ENCODE data around the gene NCEH1. TPM values are rescaled to one million over a fixed set of nuclear protein-coding genes. Genes with fewer than 3 reads are reported as not detected.

NCEH1 gene
- total and polyA plus RNA-seq, 10 of the 15 experiments (the other 5 are each of a cell fraction or from before 2014, with no cell fraction given): 1.8 to 8.1 (median 4.5) TPM

DNA sequence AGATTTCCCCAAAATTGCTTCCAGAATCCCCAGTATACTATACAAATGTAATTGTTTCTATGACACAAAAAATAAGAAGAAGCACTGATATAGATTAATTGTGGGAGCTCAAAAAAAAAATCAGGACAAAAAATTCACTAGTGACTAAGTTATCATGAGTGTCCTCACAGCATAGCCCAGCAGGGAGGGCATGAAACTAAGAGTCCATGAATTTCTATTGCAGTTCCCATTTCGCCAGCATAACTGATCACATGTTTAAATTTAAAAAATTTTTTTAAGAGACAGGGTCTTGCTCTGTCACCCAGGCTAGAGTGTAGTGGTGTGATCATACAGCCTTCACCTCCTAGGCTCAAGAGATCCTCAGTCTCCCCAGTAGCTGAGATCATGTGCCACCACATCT is 10.6 kb downstream of the NCEH1 start:
- H3K9ac ChIP-seq (ENCODE audit: control insufficient read depth, insufficient read depth, low read length): no peak overlapping the region
- H3K27me3 ChIP-seq (replicated peaks in 1 of 2; ENCODE audit: control insufficient read depth in 2 of 2, insufficient read depth in 2 of 2, low read length in 1 of 2): no peaks in the 10 kb centered on the region
- no peak overlapping the region for H2AFZ ChIP-seq (ENCODE audit: control insufficient read depth, low read depth, low read length)
- no peak for FAIRE-seq
- H4K20me1 ChIP-seq (ENCODE audit: control insufficient read depth, insufficient read depth): no peaks in the 10 kb centered on the region
- WGBS (ENCODE audit: insufficient coverage, insufficient replicate concordance, low lambda C conversion rate, missing lambda C conversion rate): 18% methylated on average over 1 of the region's 1 CpG
- no peaks in the 10 kb centered on the region for H3K79me2 ChIP-seq (ENCODE audit: control insufficient read depth, insufficient read depth, low read length)
- DNase-seq (ENCODE audit: low read depth, low spot score): no peak
- no peaks in the 10 kb centered on the region for H3K9me3 ChIP-seq (replicated peaks; ENCODE audit: control insufficient read depth, insufficient read depth, low read length)
- H3K4me1 ChIP-seq (ENCODE audit: control insufficient read depth, insufficient read depth, low read length): no peaks in the 10 kb centered on the region
- H3K4me2 ChIP-seq (ENCODE audit: control insufficient read depth, insufficient read depth): no peak overlapping the region
- in situ Hi-C loops (cut with MboI): no loop called here
- intact Hi-C loops (cut with micrococcal nuclease; ENCODE audit: unreplicated experiment): no loop called here
- ChIA-PET RAD21 (ENCODE audit: unreplicated experiment) (no interaction called here), SMC1A (ENCODE audit: uncharacterized antibody, unreplicated experiment) (interaction anchor here (1.4 to 3.9 kb wide), 2 partner anchors 8 to 24 kb away, joined by 5 to 19 read pairs; no protein-coding TSS in a partner anchor), CTCF (interaction anchor here (0.9 to 2.5 kb wide), 5 partner anchors 11 to 77 kb away, joined by 3 to 11 read pairs (median 6); partner anchors contain the start of gene NCEH1), POLR2A (interaction anchor here (0.8 kb wide), 1 partner anchor 13 kb away, joined by 3 read pairs; no protein-coding TSS in a partner anchor)
- TF ChIP-seq GATAD2B (conservative IDR thresholded peaks at IDR 0.05; ENCODE audit: low read depth) (no peak), CHD1 (IDR thresholded peaks at IDR 0.05; ENCODE audit: low read depth, low read length) (no peak), ASH2L (IDR thresholded peaks at IDR 0.05; ENCODE audit: borderline replicate concordance, low read depth) (no peak), CBX5 (IDR thresholded peaks at IDR 0.05; ENCODE audit: low read depth) (no peak), POU2F2 (IDR thresholded peaks at IDR 0.05; ENCODE audit: borderline replicate concordance, low read depth, low read length) (no peak), JUND (IDR thresholded peaks at IDR 0.05; ENCODE audit: low read depth, low read length) (no peak), E2F8 (IDR thresholded peaks at IDR 0.05; ENCODE audit: low read depth, partially characterized antibody) (no peak), SMAD5 (IDR thresholded peaks at IDR 0.05; ENCODE audit: low read depth) (no peak), NBN (IDR thresholded peaks at IDR 0.05) (no peak), SP1 (IDR thresholded peaks at IDR 0.05; ENCODE audit: low read depth, low read length) (no peak), RB1 (IDR thresholded peaks at IDR 0.05; ENCODE audit: borderline replicate concordance) (no peak), SMAD1 (IDR thresholded peaks at IDR 0.05; ENCODE audit: low read depth, partially characterized antibody) (no peak), RAD51 (IDR thresholded peaks at IDR 0.05) (no peak), ZNF687 (IDR thresholded peaks at IDR 0.05) (no peak), BHLHE40 (IDR thresholded peaks at IDR 0.05; ENCODE audit: borderline replicate concordance in 1 of 2, low read depth in 2 of 2, low read length in 1 of 2) (no peak), POLR2AphosphoS5 (IDR thresholded peaks at IDR 0.05; ENCODE audit: low read length) (no peak)
- no peak overlapping the region for H3K27ac ChIP-seq (ENCODE audit: control insufficient read depth, insufficient read depth)
- no peak for ATAC-seq
- BruUV-seq (replicated peaks): no TSS peak
- no peak overlapping the region for H3K4me3 ChIP-seq
- H3K36me3 ChIP-seq (ENCODE audit: control insufficient read depth in 2 of 2, insufficient read depth in 2 of 2, low read length in 1 of 2): no peaks in the 10 kb centered on the region
